Measurements from ENCODE around the gene MRPL43.

- no peak for TF ChIP-seq POLR2A (IDR thresholded peaks at IDR 0.05; ENCODE audit: low read length)
- TF ChIP-seq GATA1 (IDR thresholded peaks at IDR 0.05; ENCODE audit: low read depth, low read length), result no peak
These were observed 38.4 kb downstream of the MRPL43 start for GRCh38 chr10:100948916-100949315.
